Uterus (tissue), 4 donors: ENCODE measurements around the gene ZSCAN22. TPM values are rescaled to one million over a fixed set of nuclear protein-coding genes. Genes with fewer than 3 reads are reported as not detected.
A peak's percentile ranks its signal among the peaks of the same experiment; 100 is the strongest.

Source experiments
- DNase-seq, 2 donors: peaks; one replicate each; pipeline ENCODE4 v3.0.0-alpha.2; 2019 to 2020
- H3K27ac ChIP-seq, 2 donors: fragments of 200-600 bp; sonication (generic); 1 replicate in 1 of 2; 2 replicates in 1 of 2; pipeline ENCODE4 v1.5.1; 2016 to 2018
- H3K27me3 ChIP-seq, 2 donors: fragments of 200-600 bp; sonication (generic); one replicate each; pipeline ENCODE4 v1.5.1; 2018 to 2019; ENCODE audit warnings: control low read depth in 1 of 2
- H3K36me3 ChIP-seq, 2 donors: fragments of 200-600 bp; sonication (generic); one replicate each; pipeline ENCODE4 v1.5.1; 2019; ENCODE audit warnings: control low read depth in 1 of 2
- H3K4me1 ChIP-seq, 2 donors: fragments of 200-600 bp; sonication (generic); one replicate each; pipeline ENCODE4 v1.5.1; 2018 to 2019; ENCODE audit warnings: control low read depth in 1 of 2
- H3K4me3 ChIP-seq, 2 donors: fragments of 200-600 bp; sonication (generic); 1 replicate in 1 of 2; 2 replicates in 1 of 2; pipeline ENCODE4 v1.5.1; 2018 to 2019; ENCODE audit warnings: mild to moderate bottlenecking in 1 of 2
- H3K9me3 ChIP-seq, 2 donors: fragments of 200-600 bp; sonication (generic); one replicate each; pipeline ENCODE4 v1.5.1; 2019; ENCODE audit warnings: control low read depth in 1 of 2
- POLR2A ChIP-seq, 2 donors: fragments of 450-650 bp; IDR thresholded peaks; one replicate each; pipeline ENCODE4 v1.6.1; 2016; ENCODE audit warnings: antibody characterized with exemption in 2 of 2, mild to moderate bottlenecking in 1 of 2, moderate library complexity in 1 of 2
- intact Hi-C: fragments of 100-400 bp; cut with DNase I; formaldehyde crosslinking; loops from one replicate; pipeline ENCODE4 v1.15.1; 2023; ENCODE audit warnings: low total_unique reads
- microRNA-seq: library from miRNA; unstranded; fragments of <30 nt; microRNA quantifications from one replicate; pipeline ENCODE4, GENCODE V29; 2016; ENCODE audit warnings: borderline microRNAs expressed, borderline replicate concordance
- small RNA-seq: library from RNA; depleted of rRNA; stranded (forward); fragments of <200 nt; gene quantifications from one replicate; pipeline ENCODE3, GENCODE V24; 2016
- total RNA-seq, 4 donors: library from RNA; depleted of rRNA in 3 of 4; stranded (reverse); fragments of >200 nt in 3 of 4; gene quantifications; one replicate each; pipeline versions ENCODE4 v1.1.0 to v1.2.4, GENCODE V29; 2014 to 2023
- TF ChIP-seq, protein P1 (sequence below), 4 experiments: fragments of 200-600 bp in 2 of 4; fragments of 450-650 bp in 2 of 4; sonication (generic) in 2 of 4; IDR thresholded peaks; one replicate each; pipeline ENCODE4 v1.5.1; 2016 to 2019; ENCODE audit warnings: antibody characterized with exemption in 4 of 4, mild to moderate bottlenecking in 2 of 4, moderate library complexity in 1 of 4
- donor health status: DM: yes; HTN: yes; CAD: no.

ZSCAN22 gene
- total RNA-seq, 4 donors from 2014 or later, result 3.9 to 5.1 (median 4.6) TPM

- no peak for DNase-seq
- H3K36me3 ChIP-seq, result no peaks in the 10 kb centered on the region
- H3K4me1 ChIP-seq, result peaks cover 5 to 21% of the 10 kb centered on the region in 2 donors
- intact Hi-C loops, result no loop called here
- peak overlapping the region; percentile 92 to 97 for H3K27ac ChIP-seq
- peak overlapping the region; percentile 61 to 88 for H3K4me3 ChIP-seq
- H3K9me3 ChIP-seq, result no peaks in the 10 kb centered on the region
- TF ChIP-seq, protein P1, sequence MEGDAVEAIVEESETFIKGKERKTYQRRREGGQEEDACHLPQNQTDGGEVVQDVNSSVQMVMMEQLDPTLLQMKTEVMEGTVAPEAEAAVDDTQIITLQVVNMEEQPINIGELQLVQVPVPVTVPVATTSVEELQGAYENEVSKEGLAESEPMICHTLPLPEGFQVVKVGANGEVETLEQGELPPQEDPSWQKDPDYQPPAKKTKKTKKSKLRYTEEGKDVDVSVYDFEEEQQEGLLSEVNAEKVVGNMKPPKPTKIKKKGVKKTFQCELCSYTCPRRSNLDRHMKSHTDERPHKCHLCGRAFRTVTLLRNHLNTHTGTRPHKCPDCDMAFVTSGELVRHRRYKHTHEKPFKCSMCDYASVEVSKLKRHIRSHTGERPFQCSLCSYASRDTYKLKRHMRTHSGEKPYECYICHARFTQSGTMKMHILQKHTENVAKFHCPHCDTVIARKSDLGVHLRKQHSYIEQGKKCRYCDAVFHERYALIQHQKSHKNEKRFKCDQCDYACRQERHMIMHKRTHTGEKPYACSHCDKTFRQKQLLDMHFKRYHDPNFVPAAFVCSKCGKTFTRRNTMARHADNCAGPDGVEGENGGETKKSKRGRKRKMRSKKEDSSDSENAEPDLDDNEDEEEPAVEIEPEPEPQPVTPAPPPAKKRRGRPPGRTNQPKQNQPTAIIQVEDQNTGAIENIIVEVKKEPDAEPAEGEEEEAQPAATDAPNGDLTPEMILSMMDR (IDR thresholded peaks at IDR 0.05), result no peak
- TF ChIP-seq POLR2A (IDR thresholded peaks at IDR 0.05), result no peak
- H3K27me3 ChIP-seq, result no peaks in the 10 kb centered on the region
Observed at GRCh38 chr19:58387338-58388174, 60.8 kb downstream of the ZSCAN22 start.

GRCh38 chr19:58388175-58388526 lies 61.4 kb downstream of the ZSCAN22 start:
- H3K4me3 ChIP-seq, result peak overlapping the region in 1 of 2 donors; percentile 88
- no peaks in the 10 kb centered on the region for H3K27me3 ChIP-seq
- DNase-seq, result no peak
- H3K9me3 ChIP-seq, result no peaks in the 10 kb centered on the region
- H3K4me1 ChIP-seq, result peaks cover 5 to 21% of the 10 kb centered on the region in 2 donors
- H3K36me3 ChIP-seq, result no peaks in the 10 kb centered on the region
- TF ChIP-seq, protein P1 (IDR thresholded peaks at IDR 0.05), result no peak
- no peak for TF ChIP-seq POLR2A (IDR thresholded peaks at IDR 0.05)
- H3K27ac ChIP-seq, result no peak overlapping the region
- intact Hi-C loops, result no loop called here

Small RNAs within 50 kb of the gene (microRNA-seq; reads per million reads assigned to microRNA genes)
- not detected for gene MIR4754
- gene MIR6806, result not detected

Small RNAs within 50 kb of the gene (small RNA-seq; reads per million reads assigned to genes)
- gene MIR4754 (not detected), gene MIR6806 (not detected), gene RNA5SP473 (not detected)

Other genes with a start within 250 kb of the ZSCAN22 start
- 100 to 1,000 TPM in 3 of 4 donors, 10 to 100 TPM in 1; 51.5 to 138 (median 121) TPM for gene ZSCAN18, start 228.8 kb upstream of the ZSCAN22 start, total RNA-seq
- 10 to 100 TPM in 3 of 4 donors, 1 to 10 TPM in 1; 2.6 to 29.7 (median 13.3) TPM for gene ZNF329, start 176.2 kb upstream of the ZSCAN22 start, total RNA-seq
- gene ZNF274, start 143.9 kb upstream of the ZSCAN22 start, total RNA-seq, result 10 to 100 TPM; 10.8 to 34.3 (median 29.7) TPM
- 10 to 100 TPM in 3 of 4 donors, 1 to 10 TPM in 1; 2.6 to 67.0 (median 43.7) TPM for gene ZNF544, start 98.1 kb upstream of the ZSCAN22 start, total RNA-seq
- gene ZNF8, start 48.0 kb upstream of the ZSCAN22 start, total RNA-seq, result 10 to 100 TPM in 1 of 4 donors, 1 to 10 TPM in 3; 1.8 to 10.8 (median 8.2) TPM
- gene ERVK3-1, start 21.6 kb upstream of the ZSCAN22 start, total RNA-seq, result 10 to 100 TPM; 27.1 to 62.1 (median 39.2) TPM
- 100 to 1,000 TPM in 1 of 4 donors, 10 to 100 TPM in 1, 1 to 10 TPM in 2; 2.8 to 108 (median 12.9) TPM for gene A1BG, start 26.5 kb downstream of the ZSCAN22 start, total RNA-seq
- gene ZNF497, start 35.8 kb downstream of the ZSCAN22 start, total RNA-seq, result 1 to 10 TPM in 3 of 4 donors, not detected in 1; 3.4 to 7.2 (median 6.8) TPM
- gene ZNF837, start 54.0 kb downstream of the ZSCAN22 start, total RNA-seq, result 1 to 10 TPM in 3 of 4 donors, not detected in 1; 1.6 to 4.6 (median 2.8) TPM
- 1,000 to 10,000 TPM; 1,103 to 4,958 (median 2,770) TPM for gene RPS5, start 60.3 kb downstream of the ZSCAN22 start, total RNA-seq
- gene RNF225, start 68.7 kb downstream of the ZSCAN22 start, total RNA-seq, result not detected
- 10 to 100 TPM in 2 of 4 donors, 1 to 10 TPM in 2; 1.5 to 26.6 (median 16.4) TPM for gene ZNF584, start 81.7 kb downstream of the ZSCAN22 start, total RNA-seq
- gene ZNF132, start 113.2 kb downstream of the ZSCAN22 start, total RNA-seq, result 10 to 100 TPM in 1 of 4 donors, 1 to 10 TPM in 3; 4.4 to 19.8 (median 7.6) TPM
- 10 to 100 TPM in 1 of 4 donors, 1 to 10 TPM in 3; 1.2 to 17.5 (median 7.3) TPM for gene ZNF324B, start 124.6 kb downstream of the ZSCAN22 start, total RNA-seq
- gene ZNF324, start 140.1 kb downstream of the ZSCAN22 start, total RNA-seq, result 10 to 100 TPM in 3 of 4 donors, 1 to 10 TPM in 1; 2.9 to 75.1 (median 27.1) TPM
- gene ZNF446, start 149.4 kb downstream of the ZSCAN22 start, total RNA-seq, result 10 to 100 TPM in 3 of 4 donors, 1 to 10 TPM in 1; 1.8 to 18.7 (median 11.4) TPM
- 10 to 100 TPM in 1 of 4 donors, 1 to 10 TPM in 3; 1.8 to 10.2 (median 6.7) TPM for gene SLC27A5, start 185.0 kb downstream of the ZSCAN22 start, total RNA-seq
- 10 to 100 TPM in 1 of 4 donors, 1 to 10 TPM in 2, under 1 TPM in 1; 0.88 to 17.8 (median 3.8) TPM for gene ZBTB45, start 192.8 kb downstream of the ZSCAN22 start, total RNA-seq
- gene TRIM28, start 217.1 kb downstream of the ZSCAN22 start, total RNA-seq, result 100 to 1,000 TPM; 192 to 322 (median 280) TPM
- gene CHMP2A, start 228.1 kb downstream of the ZSCAN22 start, total RNA-seq, result 10 to 100 TPM; 30.9 to 77.8 (median 56.0) TPM
- 10 to 100 TPM in 3 of 4 donors, 1 to 10 TPM in 1; 6.1 to 63.7 (median 24.9) TPM for gene UBE2M, start 231.6 kb downstream of the ZSCAN22 start, total RNA-seq
- gene MZF1, start 246.3 kb downstream of the ZSCAN22 start, total RNA-seq, result 10 to 100 TPM; 26.5 to 41.5 (median 30.0) TPM